ENCODE results near the gene KCNH8.

GRCh38 chr3:19392150-19392549 lies 243.8 kb downstream of the KCNH8 start:
- TF ChIP-seq, protein P1, sequence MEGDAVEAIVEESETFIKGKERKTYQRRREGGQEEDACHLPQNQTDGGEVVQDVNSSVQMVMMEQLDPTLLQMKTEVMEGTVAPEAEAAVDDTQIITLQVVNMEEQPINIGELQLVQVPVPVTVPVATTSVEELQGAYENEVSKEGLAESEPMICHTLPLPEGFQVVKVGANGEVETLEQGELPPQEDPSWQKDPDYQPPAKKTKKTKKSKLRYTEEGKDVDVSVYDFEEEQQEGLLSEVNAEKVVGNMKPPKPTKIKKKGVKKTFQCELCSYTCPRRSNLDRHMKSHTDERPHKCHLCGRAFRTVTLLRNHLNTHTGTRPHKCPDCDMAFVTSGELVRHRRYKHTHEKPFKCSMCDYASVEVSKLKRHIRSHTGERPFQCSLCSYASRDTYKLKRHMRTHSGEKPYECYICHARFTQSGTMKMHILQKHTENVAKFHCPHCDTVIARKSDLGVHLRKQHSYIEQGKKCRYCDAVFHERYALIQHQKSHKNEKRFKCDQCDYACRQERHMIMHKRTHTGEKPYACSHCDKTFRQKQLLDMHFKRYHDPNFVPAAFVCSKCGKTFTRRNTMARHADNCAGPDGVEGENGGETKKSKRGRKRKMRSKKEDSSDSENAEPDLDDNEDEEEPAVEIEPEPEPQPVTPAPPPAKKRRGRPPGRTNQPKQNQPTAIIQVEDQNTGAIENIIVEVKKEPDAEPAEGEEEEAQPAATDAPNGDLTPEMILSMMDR (IDR thresholded peaks at IDR 0.05) = no peak
- TF ChIP-seq POLR2AphosphoS5 (IDR thresholded peaks at IDR 0.05) = no peak
